ENCODE measurements around the gene BCAS3.

Gene BCAS3

DNA sequence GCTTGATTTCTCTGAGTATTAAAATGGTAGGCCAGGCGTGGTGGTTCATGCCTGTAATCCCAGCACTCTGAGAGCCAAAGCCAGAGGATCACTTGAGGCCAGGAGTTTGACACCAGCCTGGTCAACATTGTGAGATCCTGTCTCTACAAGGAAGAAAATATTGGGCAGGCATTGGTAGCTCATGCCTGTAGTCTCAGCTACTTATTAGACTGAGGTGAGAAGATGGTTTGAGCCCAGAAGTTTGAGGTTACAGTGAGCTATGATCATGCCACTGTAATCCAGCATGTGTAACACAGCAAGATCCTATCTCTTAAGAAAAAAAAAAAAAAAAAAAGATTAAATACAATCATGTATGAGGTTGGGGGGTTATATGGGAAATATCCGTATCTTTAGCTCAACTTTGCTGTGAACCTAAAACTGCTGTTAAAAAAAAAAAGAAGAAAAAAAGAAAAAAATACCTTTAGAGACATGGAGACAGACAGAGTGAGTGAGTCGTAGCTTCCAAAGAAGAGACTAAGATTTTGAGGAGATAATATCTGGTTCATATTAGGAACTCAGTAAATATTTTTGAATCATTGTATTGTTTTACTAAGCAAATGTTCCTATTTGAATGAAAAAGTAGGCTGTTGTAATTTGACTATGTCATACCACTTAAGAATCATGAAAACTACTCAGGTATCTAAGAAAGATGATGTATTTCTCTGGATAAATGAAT is 396.3 kb downstream of the BCAS3 start:
- Histone ChIP-seq H3K36me3 (ENCODE audit: control insufficient read depth, insufficient read depth, low read length) (no peaks in the 10 kb centered on the region), H3K27ac (ENCODE audit: insufficient read depth, low read depth, low read length, poor library complexity, severe bottlenecking) (no peak overlapping the region), H3K4me1 (ENCODE audit: control insufficient read depth, insufficient read depth, low read length) (no peaks in the 10 kb centered on the region), H3K27me3 (ENCODE audit: control insufficient read depth, insufficient read depth, low read length, poor library complexity, severe bottlenecking) (no peaks in the 10 kb centered on the region), H3K4me3 (ENCODE audit: insufficient read depth, low read depth, low read length) (no peak overlapping the region), H3K9me3 (ENCODE audit: control insufficient read depth, low read length) (no peaks in the 10 kb centered on the region)
- 89 to 96% methylated on average over 3 of the region's 3 CpGs for WGBS, 2 experiments

DNA sequence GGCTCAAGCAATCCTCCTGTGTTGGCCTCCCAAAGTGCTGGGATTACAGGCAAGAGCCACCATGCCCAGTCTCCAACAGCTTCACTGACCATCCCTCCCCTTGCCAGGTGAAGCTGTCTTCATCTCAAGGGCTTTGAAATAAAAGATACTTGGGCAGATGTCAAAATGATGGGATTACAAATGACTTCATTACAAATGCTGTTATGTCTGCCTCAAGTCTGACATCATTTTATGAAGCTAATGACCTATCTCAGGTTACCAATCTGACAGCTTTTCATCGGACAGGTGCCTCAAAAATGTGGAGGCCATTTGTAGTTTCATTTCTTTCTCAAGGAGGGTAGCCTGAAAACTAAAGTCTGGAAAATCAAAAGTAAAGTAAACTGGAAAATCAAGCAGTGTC is 398.3 kb downstream of the BCAS3 start:
- 86 to 96% methylated on average over 1 of the region's 1 CpG for WGBS, 2 experiments
- no peaks in the 10 kb centered on the region for H3K36me3 ChIP-seq (ENCODE audit: control insufficient read depth, insufficient read depth, low read length)
- no peaks in the 10 kb centered on the region for H3K9me3 ChIP-seq (ENCODE audit: control insufficient read depth, low read length)

DNA sequence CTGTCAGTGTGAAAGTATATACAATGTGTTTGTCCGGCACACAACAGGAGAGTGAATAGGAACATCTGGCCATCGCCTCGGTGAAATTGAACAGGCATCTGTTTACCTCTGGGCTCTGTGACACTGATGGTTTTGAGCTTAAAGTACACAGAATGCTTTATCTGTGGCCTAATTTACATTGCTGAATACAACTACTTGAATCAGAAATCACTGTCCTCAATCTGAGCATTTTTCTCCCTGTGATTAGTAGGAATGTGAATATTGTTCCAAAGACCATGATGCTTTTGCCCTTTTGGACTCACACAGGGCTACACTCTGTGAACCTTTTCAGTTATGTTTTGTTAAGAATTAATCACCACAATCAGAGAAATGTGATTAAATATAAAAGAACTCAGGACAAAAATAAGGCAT is 399.0 kb downstream of the BCAS3 start:
- H3K27ac ChIP-seq (ENCODE audit: insufficient read depth, low read depth, low read length, poor library complexity, severe bottlenecking), result no peak overlapping the region
- no peak overlapping the region for H3K4me3 ChIP-seq (ENCODE audit: insufficient read depth, low read depth, low read length)
- H3K4me1 ChIP-seq (ENCODE audit: control insufficient read depth, insufficient read depth, low read length), result no peaks in the 10 kb centered on the region
- H3K27me3 ChIP-seq (ENCODE audit: control insufficient read depth, insufficient read depth, low read length, poor library complexity, severe bottlenecking), result no peaks in the 10 kb centered on the region
- H3K36me3 ChIP-seq (ENCODE audit: control insufficient read depth, insufficient read depth, low read length), result no peaks in the 10 kb centered on the region
- WGBS, 2 experiments, result 94 to 96% methylated on average over 3 of the region's 3 CpGs
- H3K9me3 ChIP-seq (ENCODE audit: control insufficient read depth, low read length), result no peaks in the 10 kb centered on the region

More for the DNA sequence above, 398.3 kb downstream of the BCAS3 start:
- H3K27ac ChIP-seq (ENCODE audit: insufficient read depth, low read depth, low read length, poor library complexity, severe bottlenecking), result no peak overlapping the region
- no peaks in the 10 kb centered on the region for H3K27me3 ChIP-seq (ENCODE audit: control insufficient read depth, insufficient read depth, low read length, poor library complexity, severe bottlenecking)
- no peak overlapping the region for H3K4me3 ChIP-seq (ENCODE audit: insufficient read depth, low read depth, low read length)
- no peaks in the 10 kb centered on the region for H3K4me1 ChIP-seq (ENCODE audit: control insufficient read depth, insufficient read depth, low read length)

DNA sequence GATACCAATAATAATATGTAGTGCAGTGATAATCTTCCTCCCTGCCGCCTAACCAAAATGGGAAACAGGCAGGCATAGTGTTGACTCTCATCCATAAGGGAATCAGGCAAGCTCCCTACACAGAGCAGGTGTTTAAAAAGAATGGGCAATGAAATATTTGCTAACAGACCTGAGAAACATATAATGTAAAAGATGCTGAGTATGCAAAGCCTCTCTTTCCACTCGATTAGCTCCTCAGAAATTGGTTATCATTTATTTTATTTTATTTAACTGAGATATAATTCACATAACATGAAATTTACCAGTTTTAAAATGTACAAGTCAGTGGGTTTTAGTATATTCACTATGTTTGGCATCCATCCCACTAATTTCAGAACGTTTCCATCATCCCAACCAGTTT is 404.3 kb downstream of the BCAS3 start:
- H3K4me1 ChIP-seq (ENCODE audit: control insufficient read depth, insufficient read depth, low read length), result no peaks in the 10 kb centered on the region
- no peak overlapping the region for H3K4me3 ChIP-seq (ENCODE audit: insufficient read depth, low read depth, low read length)
- WGBS, 2 experiments, result 100% methylated on average over 1 of the region's 3 CpGs
- no peaks in the 10 kb centered on the region for H3K36me3 ChIP-seq (ENCODE audit: control insufficient read depth, insufficient read depth, low read length)
- no peaks in the 10 kb centered on the region for H3K27me3 ChIP-seq (ENCODE audit: control insufficient read depth, insufficient read depth, low read length, poor library complexity, severe bottlenecking)
- no peak overlapping the region for H3K27ac ChIP-seq (ENCODE audit: insufficient read depth, low read depth, low read length, poor library complexity, severe bottlenecking)
- H3K9me3 ChIP-seq (ENCODE audit: control insufficient read depth, low read length), result no peaks in the 10 kb centered on the region

DNA sequence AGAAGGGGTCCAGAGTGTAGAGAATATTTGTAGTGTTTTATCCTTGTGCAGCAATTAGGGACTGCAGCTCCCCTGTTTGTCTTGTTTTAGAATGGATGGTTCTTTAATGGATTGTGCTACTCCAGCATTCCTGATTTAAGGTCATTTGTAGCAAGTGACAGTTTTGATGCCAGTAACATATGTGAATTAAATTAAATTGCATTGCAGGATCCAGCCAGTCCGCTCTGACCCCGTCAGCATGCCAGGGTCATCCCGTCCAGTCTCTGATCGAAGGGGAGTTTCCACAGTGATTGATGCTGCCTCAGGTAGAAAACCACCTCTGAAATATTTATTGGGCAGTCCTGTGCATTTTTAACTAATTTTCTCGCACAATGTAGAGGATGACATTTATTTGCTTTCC is 406.6 kb downstream of the BCAS3 start:
- Histone ChIP-seq H3K27ac (ENCODE audit: insufficient read depth, low read depth, low read length, poor library complexity, severe bottlenecking) (no peak overlapping the region), H3K27me3 (ENCODE audit: control insufficient read depth, insufficient read depth, low read length, poor library complexity, severe bottlenecking) (no peaks in the 10 kb centered on the region), H3K4me1 (ENCODE audit: control insufficient read depth, insufficient read depth, low read length) (no peaks in the 10 kb centered on the region), H3K4me3 (ENCODE audit: insufficient read depth, low read depth, low read length) (no peak overlapping the region), H3K9me3 (ENCODE audit: control insufficient read depth, low read length) (no peaks in the 10 kb centered on the region), H3K36me3 (ENCODE audit: control insufficient read depth, insufficient read depth, low read length) (no peaks in the 10 kb centered on the region)
- WGBS, 2 experiments, result 97% methylated on average over 5 of the region's 5 CpGs

DNA sequence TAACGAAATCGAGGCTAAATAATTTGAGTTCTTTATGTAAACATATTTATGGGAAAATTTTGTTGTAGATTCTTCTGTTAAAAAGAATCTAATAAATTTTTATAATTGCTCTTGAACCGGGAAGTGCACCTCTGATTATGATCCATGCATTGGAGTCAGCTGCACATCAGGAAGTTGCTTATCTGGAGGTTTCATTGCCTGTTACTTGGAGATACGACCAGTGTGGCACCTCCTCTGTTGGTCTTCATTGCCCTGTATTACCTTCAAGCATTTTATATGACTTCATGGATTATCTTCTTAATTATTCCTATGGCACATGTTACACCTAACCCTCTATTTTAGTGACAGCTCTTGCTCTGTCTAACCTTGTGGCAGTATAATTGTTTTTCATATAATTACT is 409.4 kb downstream of the BCAS3 start:
- Histone ChIP-seq H3K9me3 (ENCODE audit: control insufficient read depth, low read length) (no peaks in the 10 kb centered on the region), H3K4me3 (ENCODE audit: insufficient read depth, low read depth, low read length) (no peak overlapping the region), H3K36me3 (ENCODE audit: control insufficient read depth, insufficient read depth, low read length) (no peaks in the 10 kb centered on the region), H3K27ac (ENCODE audit: insufficient read depth, low read depth, low read length, poor library complexity, severe bottlenecking) (no peak overlapping the region), H3K4me1 (ENCODE audit: control insufficient read depth, insufficient read depth, low read length) (no peaks in the 10 kb centered on the region), H3K27me3 (ENCODE audit: control insufficient read depth, insufficient read depth, low read length, poor library complexity, severe bottlenecking) (no peaks in the 10 kb centered on the region)
- 91 to 95% methylated on average over 4 of the region's 4 CpGs for WGBS, 2 experiments

DNA sequence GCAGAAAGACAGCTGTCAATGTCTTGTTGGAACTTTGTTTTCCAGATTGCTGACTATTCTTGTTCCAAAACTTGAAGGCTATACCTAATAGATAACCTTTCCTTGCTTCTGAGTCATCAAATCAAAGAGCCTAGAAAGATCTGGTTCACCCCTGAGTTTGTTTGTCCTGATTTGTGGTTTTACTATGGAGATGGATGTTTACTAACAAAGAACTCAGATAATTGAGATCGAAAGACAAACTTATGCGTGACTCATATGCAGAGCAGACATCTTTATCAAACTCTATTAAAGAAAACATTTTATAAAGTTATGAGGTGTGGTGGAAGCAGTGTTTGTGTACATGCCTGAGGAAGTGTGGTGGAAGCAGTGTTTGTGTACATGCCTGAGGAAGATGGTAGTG is 410.9 kb downstream of the BCAS3 start:
- Histone ChIP-seq H3K36me3 (ENCODE audit: control insufficient read depth, insufficient read depth, low read length) (no peaks in the 10 kb centered on the region), H3K4me3 (ENCODE audit: insufficient read depth, low read depth, low read length) (no peak overlapping the region), H3K27ac (ENCODE audit: insufficient read depth, low read depth, low read length, poor library complexity, severe bottlenecking) (no peak overlapping the region), H3K27me3 (ENCODE audit: control insufficient read depth, insufficient read depth, low read length, poor library complexity, severe bottlenecking) (no peaks in the 10 kb centered on the region), H3K4me1 (ENCODE audit: control insufficient read depth, insufficient read depth, low read length) (no peaks in the 10 kb centered on the region), H3K9me3 (ENCODE audit: control insufficient read depth, low read length) (no peaks in the 10 kb centered on the region)
- 100% methylated on average over 1 to 2 of the region's 2 CpGs for WGBS, 2 experiments

DNA sequence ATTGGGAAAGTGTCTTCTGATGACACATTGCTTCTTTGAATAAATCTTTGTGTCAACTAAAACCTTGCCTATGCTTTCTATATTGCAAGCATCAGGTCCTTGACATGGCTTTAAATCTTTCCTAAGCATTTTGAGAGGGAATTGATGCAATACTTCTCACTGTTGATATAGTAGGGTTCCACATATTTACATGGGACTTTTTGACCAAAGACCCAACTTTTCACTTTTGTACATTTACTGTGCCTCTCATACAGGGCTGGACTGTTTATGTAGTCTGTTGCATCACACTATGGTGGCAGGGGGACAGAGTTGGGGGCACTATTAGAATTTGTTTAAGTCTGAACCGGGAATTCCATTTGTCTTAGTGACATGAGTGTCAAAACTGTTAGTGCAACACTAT is 413.4 kb downstream of the BCAS3 start:
- H3K9me3 ChIP-seq (ENCODE audit: control insufficient read depth, low read length), result no peaks in the 10 kb centered on the region
- 85 to 94% methylated on average over 1 of the region's 1 CpG for WGBS, 2 experiments

DNA sequence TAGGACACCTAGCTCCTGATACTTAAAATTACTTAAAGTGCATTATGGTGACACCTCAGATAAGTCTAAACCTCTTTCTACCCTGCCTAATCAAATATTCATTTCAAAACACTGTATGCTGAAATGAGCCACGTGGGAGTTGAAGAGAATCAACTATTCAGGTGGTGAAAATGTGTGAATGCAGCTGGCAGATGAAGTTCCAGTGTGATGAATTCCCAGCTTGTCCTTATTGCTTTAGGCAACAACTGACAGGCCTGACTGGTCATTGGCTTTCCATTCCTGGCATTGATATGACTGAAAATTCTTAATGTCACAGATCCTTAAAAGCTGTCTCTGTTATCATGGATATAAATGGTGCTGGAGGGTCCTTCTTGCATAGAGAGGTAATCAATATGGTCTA is 420.1 kb downstream of the BCAS3 start:
- no peaks in the 10 kb centered on the region for H3K9me3 ChIP-seq (ENCODE audit: control insufficient read depth, low read length)
- H3K27ac ChIP-seq (ENCODE audit: insufficient read depth, low read depth, low read length, poor library complexity, severe bottlenecking), result no peak overlapping the region
- WGBS, 2 experiments, result 82 to 100% methylated on average over 1 of the region's 1 CpG
- no peaks in the 10 kb centered on the region for H3K4me1 ChIP-seq (ENCODE audit: control insufficient read depth, insufficient read depth, low read length)
- H3K36me3 ChIP-seq (ENCODE audit: control insufficient read depth, insufficient read depth, low read length), result no peaks in the 10 kb centered on the region
- H3K4me3 ChIP-seq (ENCODE audit: insufficient read depth, low read depth, low read length), result no peak overlapping the region
- H3K27me3 ChIP-seq (ENCODE audit: control insufficient read depth, insufficient read depth, low read length, poor library complexity, severe bottlenecking), result no peaks in the 10 kb centered on the region

More for the DNA sequence above, 413.4 kb downstream of the BCAS3 start:
- Histone ChIP-seq H3K27ac (ENCODE audit: insufficient read depth, low read depth, low read length, poor library complexity, severe bottlenecking) (no peak overlapping the region), H3K4me1 (ENCODE audit: control insufficient read depth, insufficient read depth, low read length) (no peaks in the 10 kb centered on the region), H3K27me3 (ENCODE audit: control insufficient read depth, insufficient read depth, low read length, poor library complexity, severe bottlenecking) (no peaks in the 10 kb centered on the region), H3K36me3 (ENCODE audit: control insufficient read depth, insufficient read depth, low read length) (no peaks in the 10 kb centered on the region), H3K4me3 (ENCODE audit: insufficient read depth, low read depth, low read length) (no peak overlapping the region)

DNA sequence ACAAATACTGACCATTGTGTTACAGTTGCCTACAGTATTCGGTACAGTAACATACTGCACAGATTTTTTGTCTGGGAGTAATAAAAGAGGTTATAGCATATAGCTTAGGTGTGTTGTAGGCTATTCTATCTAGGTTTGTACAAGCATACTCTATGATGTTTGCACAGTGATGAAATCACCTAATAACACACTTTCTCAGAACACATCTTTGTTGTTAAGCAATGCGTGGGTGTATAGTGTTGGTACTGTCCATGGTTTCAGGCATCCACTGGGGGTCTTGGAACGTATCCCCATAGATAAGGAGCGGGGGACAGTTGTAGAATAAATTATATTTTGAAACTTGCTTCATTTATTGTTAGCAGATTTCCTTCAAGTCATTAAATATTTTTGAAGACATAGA is 428.7 kb downstream of the BCAS3 start:
- no peaks in the 10 kb centered on the region for H3K9me3 ChIP-seq (ENCODE audit: control insufficient read depth, low read length)
- H3K27ac ChIP-seq (ENCODE audit: insufficient read depth, low read depth, low read length, poor library complexity, severe bottlenecking), result no peak overlapping the region
- H3K27me3 ChIP-seq (ENCODE audit: control insufficient read depth, insufficient read depth, low read length, poor library complexity, severe bottlenecking), result no peaks in the 10 kb centered on the region
- H3K36me3 ChIP-seq (ENCODE audit: control insufficient read depth, insufficient read depth, low read length), result no peaks in the 10 kb centered on the region
- no peaks in the 10 kb centered on the region for H3K4me1 ChIP-seq (ENCODE audit: control insufficient read depth, insufficient read depth, low read length)
- H3K4me3 ChIP-seq (ENCODE audit: insufficient read depth, low read depth, low read length), result no peak overlapping the region
- WGBS, 2 experiments, result 97 to 100% methylated on average over 4 of the region's 4 CpGs

DNA sequence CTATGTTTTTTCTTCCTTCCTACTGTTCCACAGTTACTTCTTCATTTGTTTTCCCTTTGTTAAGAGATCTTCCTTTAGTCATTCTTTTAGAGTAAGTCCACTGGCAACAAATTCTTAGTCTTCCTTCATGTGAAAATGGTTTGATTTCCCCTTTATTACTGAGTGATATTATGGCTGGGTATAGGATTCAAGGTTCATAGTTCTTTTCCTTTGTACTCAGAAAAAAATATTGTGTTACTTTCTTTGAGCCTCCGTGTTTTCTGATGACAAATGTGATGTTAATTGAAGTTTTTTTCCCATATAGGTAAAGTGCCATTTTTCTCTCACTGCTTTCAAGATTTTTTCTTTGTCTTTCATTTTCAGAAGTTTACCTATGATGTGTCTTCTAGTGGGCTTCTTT is 438.9 kb downstream of the BCAS3 start:
- no peaks in the 10 kb centered on the region for H3K27me3 ChIP-seq (ENCODE audit: control insufficient read depth, insufficient read depth, low read length, poor library complexity, severe bottlenecking)
- WGBS, 2 experiments, result 80% methylated on average over 1 of the region's 1 CpG

More for the DNA sequence above, 438.9 kb downstream of the BCAS3 start:
- H3K36me3 ChIP-seq (ENCODE audit: control insufficient read depth, insufficient read depth, low read length), result no peaks in the 10 kb centered on the region
- H3K4me3 ChIP-seq (ENCODE audit: insufficient read depth, low read depth, low read length), result no peak overlapping the region
- no peaks in the 10 kb centered on the region for H3K9me3 ChIP-seq (ENCODE audit: control insufficient read depth, low read length)
- H3K27ac ChIP-seq (ENCODE audit: insufficient read depth, low read depth, low read length, poor library complexity, severe bottlenecking), result no peak overlapping the region
- H3K4me1 ChIP-seq (ENCODE audit: control insufficient read depth, insufficient read depth, low read length), result no peaks in the 10 kb centered on the region
